PC-3 (cell line): ENCODE results near the gene PFDN4.

ENCODE experiments used
- EZH2 ChIP-seq: fragments of 300-600 bp; sonication (generic); IDR thresholded peaks from one replicate; pipeline ENCODE4 v1.6.1; 2017; ENCODE audit warnings: antibody characterized with exemption, mild to moderate bottlenecking, low read length; ENCODE audit not compliant: unreplicated experiment
- TF ChIP-seq, protein P1 (sequence below): fragments of 300-600 bp; sonication (generic); conservative IDR thresholded peaks from 2 replicates; pipeline ENCODE4 v1.5.1; 2017; ENCODE audit warnings: antibody characterized with exemption, low read depth, mild to moderate bottlenecking, low read length

DNA sequence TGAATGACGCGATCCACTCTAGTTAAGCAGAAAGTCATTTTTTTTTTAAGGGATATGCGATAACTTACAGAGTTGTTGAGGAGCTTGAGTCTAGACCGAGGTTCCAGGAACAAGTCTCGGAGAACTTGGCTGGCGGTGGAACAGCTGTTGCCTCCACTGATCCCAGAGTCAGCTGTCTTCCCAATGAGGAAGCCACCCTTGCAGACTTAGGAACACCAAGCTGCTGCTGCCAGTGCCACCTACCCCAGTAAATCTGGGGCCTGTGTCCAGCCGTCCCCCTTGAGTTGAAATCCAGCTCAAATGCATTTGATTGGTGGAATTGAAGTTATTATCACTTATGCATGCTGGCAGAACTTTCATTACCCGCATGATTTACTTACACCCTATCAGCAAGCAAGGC, 6.7 kb downstream of the PFDN4 start:
- no peak for TF ChIP-seq EZH2
- TF ChIP-seq, protein P1, sequence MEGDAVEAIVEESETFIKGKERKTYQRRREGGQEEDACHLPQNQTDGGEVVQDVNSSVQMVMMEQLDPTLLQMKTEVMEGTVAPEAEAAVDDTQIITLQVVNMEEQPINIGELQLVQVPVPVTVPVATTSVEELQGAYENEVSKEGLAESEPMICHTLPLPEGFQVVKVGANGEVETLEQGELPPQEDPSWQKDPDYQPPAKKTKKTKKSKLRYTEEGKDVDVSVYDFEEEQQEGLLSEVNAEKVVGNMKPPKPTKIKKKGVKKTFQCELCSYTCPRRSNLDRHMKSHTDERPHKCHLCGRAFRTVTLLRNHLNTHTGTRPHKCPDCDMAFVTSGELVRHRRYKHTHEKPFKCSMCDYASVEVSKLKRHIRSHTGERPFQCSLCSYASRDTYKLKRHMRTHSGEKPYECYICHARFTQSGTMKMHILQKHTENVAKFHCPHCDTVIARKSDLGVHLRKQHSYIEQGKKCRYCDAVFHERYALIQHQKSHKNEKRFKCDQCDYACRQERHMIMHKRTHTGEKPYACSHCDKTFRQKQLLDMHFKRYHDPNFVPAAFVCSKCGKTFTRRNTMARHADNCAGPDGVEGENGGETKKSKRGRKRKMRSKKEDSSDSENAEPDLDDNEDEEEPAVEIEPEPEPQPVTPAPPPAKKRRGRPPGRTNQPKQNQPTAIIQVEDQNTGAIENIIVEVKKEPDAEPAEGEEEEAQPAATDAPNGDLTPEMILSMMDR: no peak
